ENCODE results near the gene FBXW10B.
"Not testable (repeated sequence)": the region's sequence is repeated elsewhere in the genome, so short reads cannot be mapped to it uniquely, and the experiment has no call there.

DNA sequence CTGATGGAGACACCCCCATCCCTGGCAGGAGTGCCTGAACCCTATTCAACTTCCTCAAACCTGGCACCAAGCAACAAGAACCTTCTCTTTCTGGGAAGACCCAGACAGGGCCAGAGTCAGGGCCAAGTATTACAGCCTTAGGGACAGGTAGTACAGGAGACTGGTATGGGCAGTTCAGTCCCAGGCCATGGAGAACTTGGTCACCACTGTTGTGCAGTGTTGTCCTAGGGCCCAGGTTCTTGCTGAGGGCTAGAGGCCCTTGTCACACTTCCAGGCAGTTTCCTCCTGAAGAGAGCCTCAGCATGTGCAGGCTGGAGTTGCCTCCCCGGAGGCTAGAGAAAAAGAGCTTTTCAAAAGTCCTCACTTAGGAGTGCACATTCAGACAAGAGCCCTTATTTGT, 28.7 kb downstream of the FBXW10B start:
- TF ChIP-seq, protein P1, sequence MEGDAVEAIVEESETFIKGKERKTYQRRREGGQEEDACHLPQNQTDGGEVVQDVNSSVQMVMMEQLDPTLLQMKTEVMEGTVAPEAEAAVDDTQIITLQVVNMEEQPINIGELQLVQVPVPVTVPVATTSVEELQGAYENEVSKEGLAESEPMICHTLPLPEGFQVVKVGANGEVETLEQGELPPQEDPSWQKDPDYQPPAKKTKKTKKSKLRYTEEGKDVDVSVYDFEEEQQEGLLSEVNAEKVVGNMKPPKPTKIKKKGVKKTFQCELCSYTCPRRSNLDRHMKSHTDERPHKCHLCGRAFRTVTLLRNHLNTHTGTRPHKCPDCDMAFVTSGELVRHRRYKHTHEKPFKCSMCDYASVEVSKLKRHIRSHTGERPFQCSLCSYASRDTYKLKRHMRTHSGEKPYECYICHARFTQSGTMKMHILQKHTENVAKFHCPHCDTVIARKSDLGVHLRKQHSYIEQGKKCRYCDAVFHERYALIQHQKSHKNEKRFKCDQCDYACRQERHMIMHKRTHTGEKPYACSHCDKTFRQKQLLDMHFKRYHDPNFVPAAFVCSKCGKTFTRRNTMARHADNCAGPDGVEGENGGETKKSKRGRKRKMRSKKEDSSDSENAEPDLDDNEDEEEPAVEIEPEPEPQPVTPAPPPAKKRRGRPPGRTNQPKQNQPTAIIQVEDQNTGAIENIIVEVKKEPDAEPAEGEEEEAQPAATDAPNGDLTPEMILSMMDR (IDR thresholded peaks at IDR 0.05) = not testable (repeated sequence)
- not testable (repeated sequence) for TF ChIP-seq POLR2AphosphoS5 (IDR thresholded peaks at IDR 0.05)

Data from sigmoid colon (tissue), 4 donors.